IPS-11a (cell line): ENCODE measurements around the gene ITPK1.

Experiments
- H3K4me3 ChIP-seq: one replicate; pipeline ENCODE4 v1.5.1; 2013; ENCODE audit warnings: low read depth, low read length, control low read depth

ITPK1 gene

GRCh38 chr14:93030761-93031160 lies 85.0 kb downstream of the ITPK1 start:
- H3K4me3 ChIP-seq, result no peak overlapping the region

GRCh38 chr14:93029911-93030508 lies 85.7 kb downstream of the ITPK1 start:
- H3K4me3 ChIP-seq, result no peak overlapping the region

- no peak overlapping the region for H3K4me3 ChIP-seq
Measured at GRCh38 chr14:93029417-93029816, 86.3 kb downstream of the ITPK1 start.

GRCh38 chr14:93028724-93029076 lies 87.0 kb downstream of the ITPK1 start:
- H3K4me3 ChIP-seq, result no peak overlapping the region

- H3K4me3 ChIP-seq, result no peak overlapping the region
Measured at GRCh38 chr14:93027810-93028723, 87.7 kb downstream of the ITPK1 start.

DNA sequence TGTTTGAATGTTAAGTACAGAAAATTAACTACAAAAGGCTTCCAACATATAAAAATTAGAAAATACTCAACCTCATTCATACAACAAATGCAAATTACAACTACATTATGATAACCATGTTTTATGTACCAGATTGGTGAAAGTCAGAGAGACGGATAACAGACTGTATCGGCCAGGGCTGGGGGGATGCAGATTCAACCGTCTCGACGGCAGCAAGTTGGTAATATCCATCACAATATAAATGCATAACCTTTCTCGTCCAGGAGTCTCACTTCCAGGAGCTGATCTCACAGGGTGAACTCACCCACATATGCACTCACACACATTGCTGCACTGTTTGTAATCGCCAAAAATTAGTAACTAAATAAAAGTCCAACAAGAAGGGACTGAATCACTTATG lies 89.4 kb downstream of the ITPK1 start:
- no peak overlapping the region for H3K4me3 ChIP-seq

GRCh38 chr14:93025055-93025454 lies 90.7 kb downstream of the ITPK1 start:
- no peak overlapping the region for H3K4me3 ChIP-seq

DNA sequence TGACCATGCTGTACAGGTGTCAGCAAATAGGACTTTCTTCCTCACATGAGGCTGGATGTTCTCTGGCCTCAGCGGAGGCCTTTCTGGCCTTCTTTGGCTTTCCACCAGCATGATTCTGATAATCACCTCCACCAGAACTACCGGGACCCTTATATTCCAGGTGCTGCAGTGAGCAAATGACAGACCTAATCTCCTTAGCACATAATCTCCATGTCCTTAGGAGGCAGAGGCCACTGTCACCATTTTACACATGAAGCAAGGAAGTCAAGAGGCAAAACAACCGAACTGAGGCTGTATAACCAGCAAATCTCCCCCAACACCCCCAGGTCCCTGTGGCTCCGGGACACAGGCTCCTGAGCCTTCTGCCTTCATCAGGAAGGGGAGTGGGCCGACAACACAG lies 91.2 kb downstream of the ITPK1 start:
- no peak overlapping the region for H3K4me3 ChIP-seq

DNA sequence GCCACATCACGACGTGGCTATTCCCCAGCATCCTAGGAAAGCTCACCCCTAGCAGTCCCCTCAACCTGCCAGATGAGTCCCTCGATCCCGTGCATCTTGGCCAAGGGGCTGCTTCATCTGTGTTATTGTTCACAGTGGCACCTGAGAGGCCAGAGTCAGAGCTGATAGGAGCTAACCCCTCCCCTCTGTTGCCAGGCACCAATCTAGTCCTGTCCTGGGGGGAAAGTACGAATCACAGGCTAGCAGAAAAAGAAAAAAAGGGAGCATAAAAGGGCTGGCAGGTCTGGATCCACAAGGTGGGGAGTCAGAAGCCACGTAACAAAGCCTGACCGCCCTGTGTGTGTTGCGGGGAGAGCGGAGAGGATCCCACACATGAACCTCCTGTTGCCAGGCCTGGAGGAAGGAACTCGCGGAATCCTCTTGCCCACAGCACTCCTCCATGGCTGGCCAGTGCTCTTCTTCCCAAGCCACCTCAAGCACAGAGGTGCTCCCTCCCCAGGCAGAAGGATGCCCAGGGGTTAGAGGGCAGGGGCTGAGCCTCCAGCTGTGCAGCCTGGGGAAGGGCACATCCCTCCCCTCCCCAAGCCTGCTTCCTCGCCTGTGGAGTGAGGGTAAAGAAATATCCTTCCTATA lies 91.8 kb downstream of the ITPK1 start:
- H3K4me3 ChIP-seq, result no peak overlapping the region

DNA sequence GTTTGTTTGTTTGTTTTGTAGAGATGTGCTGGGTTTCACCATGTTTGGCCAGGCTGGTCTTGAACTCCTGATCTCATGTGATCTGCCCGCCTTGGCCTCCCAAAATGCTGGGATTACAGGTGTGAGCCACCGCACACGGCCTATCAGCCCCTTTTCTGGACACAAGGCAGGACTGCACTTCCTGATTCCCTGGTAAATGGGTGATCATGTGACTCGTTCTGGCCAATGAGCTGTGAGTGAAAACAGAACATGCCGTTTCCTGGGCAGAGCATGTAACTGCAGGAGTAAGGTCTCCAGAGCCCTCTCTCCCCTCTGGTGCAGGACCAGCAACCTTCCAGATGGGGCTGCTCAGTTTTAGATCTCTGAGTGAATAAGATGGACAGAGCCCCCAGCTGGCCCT lies 92.7 kb downstream of the ITPK1 start:
- H3K4me3 ChIP-seq, result no peak overlapping the region

DNA sequence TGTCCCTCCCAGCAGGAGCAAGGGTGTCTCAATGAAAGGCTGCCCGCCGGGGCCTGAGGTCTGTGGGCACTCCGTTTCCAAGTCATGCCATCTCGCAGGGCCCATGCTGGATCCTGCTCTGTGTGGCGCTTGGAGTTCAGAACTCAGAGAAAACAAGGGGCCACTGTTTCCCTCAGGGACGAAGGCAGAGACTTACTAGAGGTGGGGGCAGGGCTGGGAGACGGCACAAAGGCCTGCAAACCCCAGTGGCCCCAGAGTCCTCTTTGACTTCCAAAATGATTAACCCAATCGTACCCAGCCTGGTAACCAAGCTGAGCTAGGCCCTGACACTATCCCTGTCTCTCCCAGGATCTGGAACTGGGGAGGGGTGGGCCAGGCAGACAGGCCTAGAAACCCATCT lies 95.8 kb downstream of the ITPK1 start:
- H3K4me3 ChIP-seq, result no peak overlapping the region

GRCh38 chr14:93019367-93019843 lies 96.3 kb downstream of the ITPK1 start:
- no peak overlapping the region for H3K4me3 ChIP-seq

GRCh38 chr14:93018366-93018765 lies 97.4 kb downstream of the ITPK1 start:
- no peak overlapping the region for H3K4me3 ChIP-seq

DNA sequence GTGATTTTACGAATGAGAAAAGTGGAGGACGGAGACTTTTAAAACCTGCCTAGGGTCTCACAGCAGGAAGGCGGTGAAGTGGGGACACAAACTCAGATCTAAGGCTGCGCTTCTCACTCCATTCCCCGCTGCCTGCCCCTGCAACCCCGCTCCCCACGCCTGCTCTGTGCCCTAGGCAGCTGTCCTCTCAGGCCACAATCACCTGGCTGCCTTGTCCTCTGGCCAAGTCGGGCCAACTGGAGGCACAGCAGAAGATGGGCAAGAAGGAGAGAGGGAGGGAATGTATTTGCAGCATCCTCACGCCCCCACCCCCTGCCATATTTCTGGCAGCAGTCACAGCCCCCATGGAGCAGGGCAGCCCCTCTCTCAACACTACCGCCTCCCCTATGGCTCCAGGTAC lies 97.8 kb downstream of the ITPK1 start:
- H3K4me3 ChIP-seq, result no peak overlapping the region

DNA sequence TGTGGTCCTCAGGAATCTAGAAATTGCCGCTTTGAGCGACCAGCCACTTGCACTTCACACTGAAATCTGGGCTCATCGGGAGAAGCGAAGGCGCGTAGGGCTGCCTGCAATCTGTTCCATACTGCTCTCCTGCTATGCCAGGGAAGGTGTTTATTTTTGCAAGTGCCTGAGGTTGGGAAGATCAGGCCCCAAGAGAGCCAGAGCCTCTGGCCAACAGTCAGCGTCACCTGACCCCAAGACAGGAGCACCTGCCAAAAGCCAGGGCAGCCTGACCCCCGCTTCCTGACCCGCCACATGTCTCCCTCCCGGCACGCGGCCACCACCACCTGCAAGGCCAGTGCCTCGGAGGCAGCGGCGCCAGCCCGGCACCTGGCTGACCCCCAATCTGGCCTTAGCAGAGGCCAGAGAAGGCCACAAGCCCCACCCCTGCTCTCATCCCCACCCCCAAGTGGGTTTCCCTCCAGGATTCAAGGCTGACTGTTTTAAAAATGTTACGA lies 98.4 kb downstream of the ITPK1 start:
- no peak overlapping the region for H3K4me3 ChIP-seq

- H3K4me3 ChIP-seq, result no peak overlapping the region
Measured at GRCh38 chr14:93016275-93016845, 99.4 kb downstream of the ITPK1 start.

- no peak overlapping the region for H3K4me3 ChIP-seq
Measured at GRCh38 chr14:93015505-93015904, 100.2 kb downstream of the ITPK1 start.

DNA sequence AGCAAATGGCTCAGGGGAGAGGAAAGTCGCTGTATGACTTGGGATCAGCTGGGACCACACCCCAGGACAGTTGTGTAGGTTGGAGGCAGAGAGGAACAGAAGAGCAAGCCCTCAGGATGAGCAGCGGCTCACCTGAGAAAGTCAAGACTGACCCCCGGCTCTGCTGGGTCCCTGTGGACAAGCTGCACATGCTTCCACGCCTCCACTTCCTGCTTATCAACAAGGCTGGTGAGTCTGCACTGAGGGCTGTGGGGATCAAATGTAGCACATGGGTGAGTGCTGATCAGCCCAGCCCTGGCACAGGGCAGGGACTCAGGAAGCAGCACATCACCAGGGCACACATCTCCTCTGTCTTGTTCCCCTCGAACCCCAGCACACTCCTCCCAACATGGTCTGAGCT lies 100.7 kb downstream of the ITPK1 start:
- H3K4me3 ChIP-seq, result no peak overlapping the region

DNA sequence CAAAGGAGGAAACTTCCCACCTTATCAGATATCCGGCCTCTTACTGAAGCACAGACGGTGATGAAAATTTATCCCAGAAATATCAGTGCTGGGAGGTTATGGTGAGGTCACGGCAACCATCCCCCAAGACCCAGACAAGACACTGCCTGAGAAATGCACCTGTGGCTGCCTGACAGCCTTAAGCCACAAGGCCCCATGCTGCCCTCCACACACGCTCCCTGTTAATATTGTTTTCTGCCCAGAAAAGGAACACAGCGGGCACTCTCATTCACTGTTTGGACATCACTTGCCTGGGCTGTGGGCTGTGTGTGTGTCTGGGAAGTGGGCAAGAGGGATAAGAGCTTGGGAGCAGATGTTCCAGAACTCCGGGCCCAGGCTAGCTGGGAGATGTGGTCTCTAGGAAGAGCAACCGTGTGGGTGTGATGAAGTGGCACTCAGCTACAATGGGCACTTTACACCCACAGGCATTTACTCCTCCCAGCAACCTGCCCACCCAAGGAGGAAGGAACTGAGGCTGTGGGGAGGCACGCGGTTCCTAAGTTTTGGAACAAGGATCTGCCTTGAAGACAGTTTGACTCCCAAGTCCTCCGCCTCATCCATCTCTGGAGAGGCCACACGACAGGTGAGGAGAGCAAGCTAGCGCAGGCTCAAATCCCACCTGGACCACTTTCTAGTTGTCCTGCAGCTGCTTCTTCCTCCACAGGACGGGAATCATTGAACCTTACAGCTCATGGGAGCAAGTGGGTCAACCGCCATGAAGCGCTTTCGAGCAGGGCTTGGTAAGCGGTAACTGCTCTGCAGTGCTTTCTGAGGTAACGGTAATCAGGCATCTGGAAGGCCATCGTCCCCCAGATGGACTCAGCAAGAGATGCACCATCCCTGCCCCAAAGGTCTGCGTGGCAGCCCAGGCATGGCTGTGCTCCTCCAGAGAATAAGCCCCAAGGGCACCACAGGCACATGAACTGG lies 101.4 kb downstream of the ITPK1 start:
- no peak overlapping the region for H3K4me3 ChIP-seq
